Type B pancreatic cell (in vitro differentiated cells): ENCODE measurements around the gene TMEM129. TPM values are rescaled to one million over a fixed set of nuclear protein-coding genes. Genes with fewer than 3 reads are reported as not detected.
"Not testable (repeated sequence)": the region's sequence is repeated elsewhere in the genome, so short reads cannot be mapped to it uniquely, and the experiment has no call there.

Experiments
- DNase-seq: peaks from one replicate; pipeline ENCODE4 v3.0.0; 2021; ENCODE audit warnings: mixed read lengths; ENCODE audit not compliant: unreplicated experiment; ENCODE audit errors: extremely low spot score
- H3K27ac Mint-ChIP-seq: 2 replicates; pipeline ENCODE4 v1.8.0; 2021; ENCODE audit warnings: mild to moderate bottlenecking, mixed read lengths
- H3K27me3 Mint-ChIP-seq: 2 replicates; pipeline ENCODE4 v1.8.0; 2021; ENCODE audit warnings: mixed read lengths
- H3K36me3 Mint-ChIP-seq: 2 replicates; pipeline ENCODE4 v1.8.0; 2021; ENCODE audit warnings: mixed read lengths
- H3K4me1 Mint-ChIP-seq: one replicate; pipeline ENCODE4 v1.8.0; 2021; ENCODE audit warnings: mixed read lengths; ENCODE audit not compliant: unreplicated experiment
- H3K4me3 Mint-ChIP-seq: 2 replicates; pipeline ENCODE4 v1.8.0; 2021; ENCODE audit warnings: mild to moderate bottlenecking, mixed read lengths
- H3K9me3 Mint-ChIP-seq: 2 replicates; pipeline ENCODE4 v1.8.0; 2021; ENCODE audit warnings: mixed read lengths
- CTCF ChIP-seq: fragments of 200-600 bp; sonication (generic); conservative IDR thresholded peaks from 2 replicates; pipeline ENCODE4 v1.5.0; 2021; ENCODE audit warnings: antibody characterized with exemption, mild to moderate bottlenecking
- total RNA-seq: library from RNA; stranded (reverse); gene quantifications from 2 replicates; pipeline ENCODE4 v1.2.1, GENCODE V29; 2021; ENCODE audit warnings: low replicate concordance

The TMEM129 gene
- total RNA-seq, 1 donor from 2014 or later, result 38.5 TPM

GRCh38 chr4:1675136-1675801 lies 45.9 kb downstream of the TMEM129 start:
- H3K9me3 Mint-ChIP-seq, result no peaks in the 10 kb centered on the region
- peaks cover 11% of the 10 kb centered on the region for H3K4me1 Mint-ChIP-seq
- no peak for TF ChIP-seq CTCF
- H3K4me3 Mint-ChIP-seq, result no peak overlapping the region
- H3K27ac Mint-ChIP-seq, result no peak overlapping the region
- peaks cover 6% of the 10 kb centered on the region for H3K27me3 Mint-ChIP-seq
- no peak for DNase-seq
- H3K36me3 Mint-ChIP-seq, result no peaks in the 10 kb centered on the region

GRCh38 chr4:1674682-1675081 lies 46.4 kb downstream of the TMEM129 start:
- DNase-seq, result no peak
- Mint-ChIP-seq H3K27ac (no peak overlapping the region), H3K36me3 (no peaks in the 10 kb centered on the region), H3K4me1 (peaks cover 10% of the 10 kb centered on the region), H3K9me3 (no peaks in the 10 kb centered on the region), H3K27me3 (peaks cover 6% of the 10 kb centered on the region), H3K4me3 (no peak overlapping the region)
- no peak for TF ChIP-seq CTCF

- H3K27ac Mint-ChIP-seq, result no peak overlapping the region
- H3K9me3 Mint-ChIP-seq, result no peaks in the 10 kb centered on the region
These were observed 47.5 kb downstream of the TMEM129 start for GRCh38 chr4:1673671-1674070.

GRCh38 chr4:1671011-1671410 lies 50.1 kb downstream of the TMEM129 start:
- H3K27me3 Mint-ChIP-seq, H3K9me3 Mint-ChIP-seq, H3K27ac Mint-ChIP-seq, H3K4me3 Mint-ChIP-seq, H3K36me3 Mint-ChIP-seq, H3K4me1 Mint-ChIP-seq, DNase-seq: not testable (repeated sequence)

More at GRCh38 chr4:1673671-1674070, 47.5 kb downstream of the TMEM129 start:
- no peak for TF ChIP-seq CTCF
- H3K27me3 Mint-ChIP-seq, result peaks cover 6% of the 10 kb centered on the region
- H3K4me3 Mint-ChIP-seq, result no peak overlapping the region
- H3K36me3 Mint-ChIP-seq, result no peaks in the 10 kb centered on the region
- no peak for DNase-seq
- peaks cover 10% of the 10 kb centered on the region for H3K4me1 Mint-ChIP-seq

- H3K27me3 Mint-ChIP-seq, result peaks cover under 1% of the 10 kb centered on the region
- H3K4me1 Mint-ChIP-seq, result no peaks in the 10 kb centered on the region
- H3K36me3 Mint-ChIP-seq, result no peaks in the 10 kb centered on the region
- H3K4me3 Mint-ChIP-seq, result no peak overlapping the region
- H3K27ac Mint-ChIP-seq, result no peak overlapping the region
- no peak for TF ChIP-seq CTCF
- H3K9me3 Mint-ChIP-seq, result no peaks in the 10 kb centered on the region
- no peak for DNase-seq
These were observed 50.8 kb downstream of the TMEM129 start for GRCh38 chr4:1670279-1670678.

GRCh38 chr4:1669850-1670249 lies 51.3 kb downstream of the TMEM129 start:
- H3K36me3 Mint-ChIP-seq, result no peaks in the 10 kb centered on the region
- H3K27ac Mint-ChIP-seq, result no peak overlapping the region
- no peak for DNase-seq
- no peak overlapping the region for H3K4me3 Mint-ChIP-seq
- no peaks in the 10 kb centered on the region for H3K4me1 Mint-ChIP-seq
- no peak for TF ChIP-seq CTCF
- H3K9me3 Mint-ChIP-seq, result no peaks in the 10 kb centered on the region
- no peaks in the 10 kb centered on the region for H3K27me3 Mint-ChIP-seq
